DMS153 treated with DMSO at 0.1 percent for 48 hours (cell line): ENCODE results near the gene ADSS2.

Experiments used
- DNase-seq: peaks from one replicate; lab custom pipeline; 2025; ENCODE audit not compliant: unreplicated experiment; lab: John Stamatoyannopoulos, UW

Gene ADSS2

GRCh38 chr1:244447024-244447423 is 4.7 kb downstream of the ADSS2 start:
- no peak for DNase-seq

GRCh38 chr1:244445320-244446181 is 6.2 kb downstream of the ADSS2 start:
- no peak for DNase-seq

GRCh38 chr1:244444854-244445253 is 6.9 kb downstream of the ADSS2 start:
- no peak for DNase-seq

GRCh38 chr1:244442850-244443249 is 8.9 kb downstream of the ADSS2 start:
- no peak for DNase-seq

- no peak for DNase-seq
Observed at GRCh38 chr1:244439391-244440032, 12.2 kb downstream of the ADSS2 start.

- DNase-seq: no peak
Observed at GRCh38 chr1:244437086-244437468, 14.6 kb downstream of the ADSS2 start.

GRCh38 chr1:244436336-244437085 is 15.2 kb downstream of the ADSS2 start:
- DNase-seq: no peak

- no peak for DNase-seq
Observed at GRCh38 chr1:244435562-244436205, 16.0 kb downstream of the ADSS2 start.

GRCh38 chr1:244431166-244431565 is 20.5 kb downstream of the ADSS2 start:
- no peak for DNase-seq

GRCh38 chr1:244429818-244430217 is 21.9 kb downstream of the ADSS2 start:
- DNase-seq: no peak

GRCh38 chr1:244427647-244428046 is 24.1 kb downstream of the ADSS2 start:
- no peak for DNase-seq

- no peak for DNase-seq
Observed at GRCh38 chr1:244424649-244425334, 26.9 kb downstream of the ADSS2 start.

- no peak for DNase-seq
Observed at GRCh38 chr1:244422174-244422573, 29.5 kb downstream of the ADSS2 start.

- no peak for DNase-seq
Observed at GRCh38 chr1:244419024-244419423, 32.7 kb downstream of the ADSS2 start.

- DNase-seq: no peak
Observed at GRCh38 chr1:244414543-244414942, 37.2 kb downstream of the ADSS2 start.

- DNase-seq: no peak
Observed at GRCh38 chr1:244413736-244414135, 38.0 kb downstream of the ADSS2 start.

GRCh38 chr1:244412176-244412575 is 39.5 kb downstream of the ADSS2 start:
- no peak for DNase-seq

GRCh38 chr1:244409701-244410100 is 42.0 kb downstream of the ADSS2 start:
- DNase-seq: no peak

- DNase-seq: no peak
Observed at GRCh38 chr1:244406337-244406736, 45.4 kb downstream of the ADSS2 start.

- no peak for DNase-seq
Observed at GRCh38 chr1:244405856-244406255, 45.9 kb downstream of the ADSS2 start.

GRCh38 chr1:244403431-244403830 is 48.3 kb downstream of the ADSS2 start:
- no peak for DNase-seq
